ENCODE data around the gene ADGRE1.

Gene ADGRE1

GRCh38 chr19:6963244-6963852, 76.0 kb downstream of the ADGRE1 start:
- DNase-seq, result no peak

GRCh38 chr19:6963937-6964336, 76.6 kb downstream of the ADGRE1 start:
- DNase-seq, result no peak

DNA sequence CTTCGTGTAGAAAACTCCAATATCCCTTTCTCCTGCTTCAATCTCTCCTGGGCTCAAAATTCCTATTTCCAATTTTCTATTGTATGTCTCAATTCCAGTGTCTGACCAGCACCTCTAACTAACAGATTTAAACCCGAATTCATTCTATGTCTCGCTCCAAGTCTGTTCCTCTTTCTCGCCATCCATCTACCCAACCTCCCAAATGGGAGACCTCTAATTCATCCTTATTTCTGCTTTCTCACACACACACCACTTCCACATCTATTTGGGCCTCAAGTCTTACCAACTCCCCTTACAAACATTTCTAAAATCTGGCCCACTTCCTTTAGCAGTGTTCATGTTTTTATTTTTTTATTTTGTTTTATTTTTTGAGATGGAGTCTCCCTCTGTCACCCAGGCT, 80.6 kb downstream of the ADGRE1 start:
- DNase-seq, result no peak

DNA sequence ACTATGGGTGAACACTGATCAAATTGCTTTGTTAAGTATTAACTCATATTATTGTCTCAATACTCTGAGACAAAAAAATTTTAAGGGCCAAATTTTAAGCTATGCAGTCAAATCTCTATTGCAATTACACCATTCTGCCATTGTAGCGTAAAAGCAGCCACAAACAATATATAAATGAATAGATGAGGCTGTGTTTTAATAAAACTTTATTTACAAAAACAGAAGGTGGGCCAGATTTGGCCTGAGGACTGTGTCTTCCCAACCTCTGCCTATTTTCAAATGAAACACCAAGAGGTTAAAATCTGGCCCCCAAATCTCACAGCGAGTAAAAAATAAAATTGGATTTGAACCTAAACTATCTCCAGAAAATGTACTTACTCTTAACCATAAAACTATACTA, 82.1 kb downstream of the ADGRE1 start:
- no peak for DNase-seq

- no peak for DNase-seq
These were observed 82.6 kb downstream of the ADGRE1 start for GRCh38 chr19:6970021-6970420.

DNA sequence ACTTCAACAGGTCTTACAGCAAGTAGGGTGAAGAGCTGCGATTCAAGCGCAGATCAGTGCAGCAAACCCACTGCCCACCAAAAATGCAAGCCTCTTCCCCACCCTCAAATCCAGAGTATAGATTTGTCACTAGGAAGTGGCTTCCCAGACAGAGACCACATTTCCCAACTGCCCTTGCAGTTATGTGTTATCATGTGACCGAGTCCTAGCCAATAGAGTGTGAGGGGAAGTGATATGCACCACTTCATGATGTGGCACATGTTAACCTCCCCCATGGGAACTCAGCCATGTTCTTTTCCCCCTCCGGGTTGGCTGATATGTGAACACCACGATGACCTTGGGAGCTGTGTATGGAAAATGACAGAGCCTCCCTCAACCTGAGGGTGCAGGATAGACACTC, 83.1 kb downstream of the ADGRE1 start:
- DNase-seq, result no peak

GRCh38 chr19:6971366-6971765, 84.0 kb downstream of the ADGRE1 start:
- DNase-seq, result no peak

- no peak for DNase-seq
These were observed 88.8 kb downstream of the ADGRE1 start for GRCh38 chr19:6976197-6976596.

- DNase-seq, result no peak
These were observed 92.0 kb downstream of the ADGRE1 start for GRCh38 chr19:6979399-6979798.

DNA sequence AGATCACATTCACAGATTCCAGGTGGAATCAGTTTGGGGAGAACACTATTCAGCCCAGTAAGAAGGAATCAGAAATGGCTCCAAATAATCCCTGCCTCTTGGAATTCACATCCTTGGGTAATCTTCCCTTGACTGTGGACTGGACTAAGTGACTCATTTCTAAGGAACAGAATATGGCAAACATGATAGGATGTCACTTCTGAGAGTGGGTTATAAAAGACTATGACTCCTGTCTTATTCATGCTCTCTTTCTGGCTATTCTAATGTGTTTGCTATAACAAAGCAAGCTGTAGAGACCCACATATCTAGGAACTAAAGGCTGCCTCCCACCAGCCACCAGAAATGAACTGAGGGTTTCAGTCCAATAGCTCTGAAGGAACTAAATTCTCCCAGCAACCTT, 96.1 kb downstream of the ADGRE1 start:
- DNase-seq, result no peak

DNA sequence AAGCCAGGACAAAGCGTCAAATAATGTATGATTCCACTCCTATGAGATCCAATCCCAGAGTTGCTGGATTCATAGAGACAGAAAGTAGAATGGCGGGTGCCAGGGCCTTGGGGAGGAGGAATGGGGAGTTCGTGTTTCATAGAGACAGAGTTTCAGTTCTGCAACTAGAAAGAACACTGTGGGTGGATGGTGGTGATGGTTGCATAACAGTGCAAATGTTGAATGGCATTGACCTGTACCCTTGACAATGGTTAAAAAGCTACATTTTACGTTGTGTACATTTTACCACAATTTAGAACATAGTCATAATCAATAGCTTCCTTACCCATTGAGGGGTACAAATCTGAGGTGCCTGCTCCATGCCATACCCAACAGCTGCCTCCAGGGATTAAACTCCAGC, 100.5 kb downstream of the ADGRE1 start:
- no peak for DNase-seq

DNA sequence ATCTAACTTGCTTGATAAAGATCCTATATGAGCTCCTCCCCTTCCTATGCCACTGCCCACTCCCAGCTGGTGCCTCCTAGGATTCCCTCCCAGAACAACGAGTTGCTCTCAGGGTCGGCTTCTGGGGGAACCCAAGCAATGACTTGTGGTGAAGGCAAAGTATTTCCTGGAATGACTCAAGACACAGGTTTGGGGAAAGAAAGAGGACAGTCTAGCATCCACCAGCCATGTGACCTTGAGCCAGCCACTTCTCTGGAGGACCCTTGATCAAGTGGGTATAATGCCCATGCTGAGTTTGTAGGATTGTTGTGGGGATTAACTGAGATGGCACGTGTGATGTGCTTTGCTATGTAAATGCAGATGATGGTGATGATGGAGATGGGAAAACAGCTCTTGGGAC, 100.9 kb downstream of the ADGRE1 start:
- no peak for DNase-seq

Measured in T1000 (cell line).